ENCODE measurements around the gene PHRF1. TPM values are rescaled to one million over a fixed set of nuclear protein-coding genes. Genes with fewer than 3 reads are reported as not detected.

The PHRF1 gene
- total RNA-seq, 1 experiment from 2014 or later, result 43.9 TPM

DNA sequence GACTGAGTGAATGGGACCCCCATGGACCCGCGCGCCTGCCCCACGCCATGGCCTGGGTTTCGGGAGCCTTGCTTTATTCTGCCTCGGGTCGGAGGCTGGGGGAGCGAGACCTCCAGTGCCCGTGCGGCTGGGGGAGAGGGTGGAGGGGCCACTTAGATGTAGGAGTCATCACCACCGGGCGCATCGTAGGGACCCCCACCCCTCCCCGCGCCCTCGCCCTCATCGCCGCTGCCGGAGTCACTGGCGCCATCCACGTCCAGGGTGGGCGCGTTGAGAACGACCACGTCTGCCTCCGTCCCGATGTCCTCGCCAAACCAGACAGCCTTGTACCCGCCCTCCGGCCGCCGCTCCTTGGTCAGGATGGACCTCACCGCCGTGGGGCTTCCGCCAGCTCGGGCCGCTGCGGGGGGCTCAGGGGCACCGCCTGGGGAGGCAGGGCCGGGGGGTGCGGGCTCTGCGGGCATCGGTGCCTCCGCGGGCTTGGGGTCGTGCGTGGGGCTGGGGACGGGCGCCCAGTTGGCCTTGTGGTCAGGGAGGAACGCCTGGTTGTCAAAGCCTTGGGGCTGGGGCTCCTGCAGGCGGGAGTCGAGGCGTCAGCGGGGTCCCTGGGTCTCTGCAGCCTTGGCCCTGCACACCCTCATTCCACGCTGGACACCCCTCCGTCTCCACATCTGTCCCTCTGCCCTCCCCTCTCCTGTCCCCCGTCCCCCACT, 41.1 kb downstream of the PHRF1 start:
- Mint-ChIP-seq H3K36me3 (ENCODE audit: insufficient read depth, unreplicated experiment) (peaks cover 87% of the 10 kb centered on the region), H3K27me3 (ENCODE audit: insufficient read depth, unreplicated experiment) (no peaks in the 10 kb centered on the region), H3K4me1 (ENCODE audit: low read depth, unreplicated experiment) (peaks cover 5% of the 10 kb centered on the region), H3K4me3 (ENCODE audit: unreplicated experiment) (no peak overlapping the region), H3K9me3 (ENCODE audit: unreplicated experiment) (no peaks in the 10 kb centered on the region), H3K27ac (ENCODE audit: unreplicated experiment) (no peak overlapping the region)
- no peaks in the 10 kb centered on the region for H3K27me3 ChIP-seq (replicated peaks; ENCODE audit: control insufficient read depth, insufficient read depth, low read length)
- peaks cover 3% of the 10 kb centered on the region for H3K36me3 ChIP-seq (ENCODE audit: control insufficient read depth, insufficient read depth, low read length)
- no TSS peak for BruUV-seq (replicated peaks)
- DNase-seq, result no peak
- TF ChIP-seq, protein P1, sequence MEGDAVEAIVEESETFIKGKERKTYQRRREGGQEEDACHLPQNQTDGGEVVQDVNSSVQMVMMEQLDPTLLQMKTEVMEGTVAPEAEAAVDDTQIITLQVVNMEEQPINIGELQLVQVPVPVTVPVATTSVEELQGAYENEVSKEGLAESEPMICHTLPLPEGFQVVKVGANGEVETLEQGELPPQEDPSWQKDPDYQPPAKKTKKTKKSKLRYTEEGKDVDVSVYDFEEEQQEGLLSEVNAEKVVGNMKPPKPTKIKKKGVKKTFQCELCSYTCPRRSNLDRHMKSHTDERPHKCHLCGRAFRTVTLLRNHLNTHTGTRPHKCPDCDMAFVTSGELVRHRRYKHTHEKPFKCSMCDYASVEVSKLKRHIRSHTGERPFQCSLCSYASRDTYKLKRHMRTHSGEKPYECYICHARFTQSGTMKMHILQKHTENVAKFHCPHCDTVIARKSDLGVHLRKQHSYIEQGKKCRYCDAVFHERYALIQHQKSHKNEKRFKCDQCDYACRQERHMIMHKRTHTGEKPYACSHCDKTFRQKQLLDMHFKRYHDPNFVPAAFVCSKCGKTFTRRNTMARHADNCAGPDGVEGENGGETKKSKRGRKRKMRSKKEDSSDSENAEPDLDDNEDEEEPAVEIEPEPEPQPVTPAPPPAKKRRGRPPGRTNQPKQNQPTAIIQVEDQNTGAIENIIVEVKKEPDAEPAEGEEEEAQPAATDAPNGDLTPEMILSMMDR (IDR thresholded peaks at IDR 0.05; ENCODE audit: insufficient read depth in 1 of 2, low read depth in 1 of 2, low read length in 1 of 2, severe bottlenecking in 1 of 2, unreplicated experiment in 1 of 2), result no peak
- ChIA-PET CTCF (no interaction called here), POLR2A (no interaction called here)
- intact Hi-C loops (cut with micrococcal nuclease; ENCODE audit: unreplicated experiment), result loop anchor here (5.0 kb wide), 1 partner anchor 50 kb away; no protein-coding TSS in a partner anchor
- H3K4me1 ChIP-seq, result peaks cover 27% of the 10 kb centered on the region
- no peak overlapping the region for H3K4me3 ChIP-seq (ENCODE audit: low read depth, low read length)
- no peaks in the 10 kb centered on the region for H3K9me3 ChIP-seq

GRCh38 chr11:617912-618682, 41.8 kb downstream of the PHRF1 start:
- Histone ChIP-seq H3K27me3 (replicated peaks; ENCODE audit: control insufficient read depth, insufficient read depth, low read length) (no peaks in the 10 kb centered on the region), H3K4me1 (peaks cover 27% of the 10 kb centered on the region), H3K36me3 (ENCODE audit: control insufficient read depth, insufficient read depth, low read length) (peaks cover 2% of the 10 kb centered on the region), H3K9me3 (no peaks in the 10 kb centered on the region), H3K4me3 (ENCODE audit: low read depth, low read length) (no peak overlapping the region)
- DNase-seq, result no peak
- Mint-ChIP-seq H3K27ac (ENCODE audit: unreplicated experiment) (peak overlapping the region; percentile 22), H3K27me3 (ENCODE audit: insufficient read depth, unreplicated experiment) (no peaks in the 10 kb centered on the region), H3K9me3 (ENCODE audit: unreplicated experiment) (no peaks in the 10 kb centered on the region), H3K4me1 (ENCODE audit: low read depth, unreplicated experiment) (peaks cover 5% of the 10 kb centered on the region), H3K36me3 (ENCODE audit: insufficient read depth, unreplicated experiment) (peaks cover 87% of the 10 kb centered on the region), H3K4me3 (ENCODE audit: unreplicated experiment) (no peak overlapping the region)
- CTCF ChIA-PET, result no interaction called here
- TF ChIP-seq, protein P1 (IDR thresholded peaks at IDR 0.05; ENCODE audit: insufficient read depth in 1 of 2, low read depth in 1 of 2, low read length in 1 of 2, severe bottlenecking in 1 of 2, unreplicated experiment in 1 of 2), result no peak
- POLR2A ChIA-PET, result interaction anchor here (0.6 kb wide), 1 partner anchor 42 kb away, joined by 5 read pairs; no protein-coding TSS in a partner anchor
- no TSS peak for BruUV-seq (replicated peaks)
- intact Hi-C loops (cut with micrococcal nuclease; ENCODE audit: unreplicated experiment), result loop anchor here (5.0 kb wide), 1 partner anchor 51 kb away; no protein-coding TSS in a partner anchor

DNA sequence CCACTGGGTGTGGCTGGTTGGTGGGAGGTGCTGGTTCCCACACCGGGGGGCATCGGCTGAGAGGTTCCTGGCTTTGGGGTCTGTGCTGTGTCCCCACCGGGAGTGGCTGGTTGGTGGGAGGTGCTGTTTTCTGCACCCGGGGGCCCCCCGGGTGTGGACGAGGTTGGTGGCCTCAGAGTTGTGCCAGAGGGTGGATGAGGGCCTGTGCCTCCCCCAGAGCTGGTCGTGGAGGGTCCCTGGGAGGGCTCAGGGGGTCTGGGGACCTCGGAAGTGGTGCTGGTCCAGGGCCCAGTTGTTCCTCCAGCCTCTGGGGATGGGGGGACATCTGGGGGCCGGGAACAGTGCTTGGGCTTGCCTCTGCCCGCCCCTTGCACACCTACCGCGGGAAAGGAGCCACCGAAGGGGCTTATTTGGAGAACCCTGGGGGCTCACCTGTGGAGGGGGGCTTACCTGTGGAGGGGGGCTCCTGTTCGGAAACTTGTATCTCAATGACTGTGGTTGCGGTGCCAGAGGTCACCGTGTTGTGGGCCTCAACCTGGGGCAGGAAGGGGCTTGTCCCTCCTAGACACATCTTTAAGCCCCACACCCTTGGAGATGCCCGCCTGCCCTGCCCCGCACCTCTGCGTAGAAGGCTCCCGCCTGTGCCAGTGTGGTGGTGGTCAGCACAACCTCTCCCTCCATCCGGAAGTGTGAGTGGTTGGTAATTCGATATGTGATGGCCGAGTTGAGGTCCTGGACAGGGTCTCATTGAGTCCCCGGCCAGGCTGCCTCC, 42.8 kb downstream of the PHRF1 start:
- no peak for DNase-seq
- ChIA-PET CTCF (no interaction called here), POLR2A (no interaction called here)
- Histone ChIP-seq H3K27me3 (replicated peaks; ENCODE audit: control insufficient read depth, insufficient read depth, low read length) (no peaks in the 10 kb centered on the region), H3K9me3 (no peaks in the 10 kb centered on the region), H3K36me3 (ENCODE audit: control insufficient read depth, insufficient read depth, low read length) (peaks cover 1% of the 10 kb centered on the region), H3K4me3 (ENCODE audit: low read depth, low read length) (no peak overlapping the region), H3K4me1 (peaks cover 23% of the 10 kb centered on the region)
- peaks cover 83% of the 10 kb centered on the region for H3K36me3 Mint-ChIP-seq (ENCODE audit: insufficient read depth, unreplicated experiment)
- intact Hi-C loops (cut with micrococcal nuclease; ENCODE audit: unreplicated experiment), result loop anchor here (5.0 kb wide), 1 partner anchor 52 kb away; no protein-coding TSS in a partner anchor
- TF ChIP-seq, protein P1 (IDR thresholded peaks at IDR 0.05; ENCODE audit: insufficient read depth in 1 of 2, low read depth in 1 of 2, low read length in 1 of 2, severe bottlenecking in 1 of 2, unreplicated experiment in 1 of 2), result no peak
- BruUV-seq (replicated peaks), result no TSS peak
- no peak overlapping the region for H3K4me3 Mint-ChIP-seq (ENCODE audit: unreplicated experiment)
- H3K9me3 Mint-ChIP-seq (ENCODE audit: unreplicated experiment), result no peaks in the 10 kb centered on the region
- H3K4me1 Mint-ChIP-seq (ENCODE audit: low read depth, unreplicated experiment), result peaks cover 5% of the 10 kb centered on the region
- H3K27ac Mint-ChIP-seq (ENCODE audit: unreplicated experiment), result peak overlapping the region; percentile 22
- no peaks in the 10 kb centered on the region for H3K27me3 Mint-ChIP-seq (ENCODE audit: insufficient read depth, unreplicated experiment)

Measured in Caco-2 (cell line).